Left renal cortex interstitium (tissue), 4 donors: ENCODE measurements around the gene SELENOM. TPM values are rescaled to one million over a fixed set of nuclear protein-coding genes. Genes with fewer than 3 reads are reported as not detected.

Source experiments
- polyA plus RNA-seq, 4 donors: library from polyadenylated mRNA; unstranded; fragments of 120-200 nt; gene quantifications; one replicate each; pipeline ENCODE4 v1.2.1, GENCODE V29; 2013; ENCODE audit not compliant: insufficient read length in 4 of 4

The SELENOM gene
- polyA plus RNA-seq, 4 donors = 8.6 to 23.9 (median 10.3) TPM

Other genes starting within 250 kb of the SELENOM start
- gene MORC2, start 138.8 kb downstream of the SELENOM start, polyA plus RNA-seq = 10 to 100 TPM; 29.0 to 36.7 (median 34.9) TPM
- 100 to 1,000 TPM; 179 to 223 (median 202) TPM for gene TUG1, start 138.3 kb downstream of the SELENOM start, polyA plus RNA-seq
- 10 to 100 TPM; 30.5 to 57.4 (median 47.6) TPM for gene SMTN, start 26.2 kb downstream of the SELENOM start, polyA plus RNA-seq
- 1 to 10 TPM; 4.2 to 7.8 (median 5.4) TPM for gene INPP5J, start 15.4 kb upstream of the SELENOM start, polyA plus RNA-seq
- gene PLA2G3, start 32.9 kb upstream of the SELENOM start, polyA plus RNA-seq = under 1 TPM; 0.11 to 0.24 (median 0.20) TPM
- gene RNF185, start 52.6 kb upstream of the SELENOM start, polyA plus RNA-seq = 10 to 100 TPM; 51.6 to 56.7 (median 53.6) TPM
- 10 to 100 TPM; 46.9 to 69.0 (median 56.2) TPM for gene LIMK2, start 104.7 kb upstream of the SELENOM start, polyA plus RNA-seq
- gene PIK3IP1, start 184.9 kb upstream of the SELENOM start, polyA plus RNA-seq = 10 to 100 TPM; 11.6 to 14.3 (median 13.8) TPM
- 10 to 100 TPM; 70.3 to 85.0 (median 76.1) TPM for gene PATZ1, start 238.8 kb upstream of the SELENOM start, polyA plus RNA-seq